Endothelial cell of umbilical vein (primary cell): ENCODE results near the gene PTPRD. TPM values are rescaled to one million over a fixed set of nuclear protein-coding genes. Genes with fewer than 3 reads are reported as not detected.

Experiments used
- BruUV-seq: library from RNA; stranded (reverse); fragments of 400-500 nt; replicated peaks from 2 replicates; lab custom pipeline; 2021; lab: Mats Ljungman, UMichigan
- CTCF ChIA-PET: fragments of 300-600, 350-600 bp; sonication (Branson Sonifier 250); formaldehyde crosslinking; loops from one replicate; lab custom pipeline; 2021; ENCODE audit warnings: antibody characterized with exemption, inconsistent platforms; lab: Charles Lee
- POLR2A ChIA-PET: fragments of 300-600, 350-600 bp; sonication (Branson Sonifier 250); formaldehyde crosslinking; loops from one replicate; lab custom pipeline; 2021; ENCODE audit warnings: antibody characterized with exemption, inconsistent platforms; lab: Charles Lee
- DNase-seq: peaks from one replicate; pipeline ENCODE4 v3.0.0-alpha.2; 2011; ENCODE audit warnings: low read depth, low spot score
- FAIRE-seq: peaks from 2 replicates; lab custom pipeline; 2011; peaks lifted over from hg19 to GRCh38; lab: Jason Lieb, UNC
- H2AFZ ChIP-seq: 2 replicates; pipeline ENCODE4 v1.6.0; 2012; ENCODE audit warnings: low read depth, low read length, control low read depth, inconsistent platforms
- H3K27ac ChIP-seq: 2 replicates; pipeline ENCODE4 v1.5.1; 2011; ENCODE audit warnings: low read depth, mild to moderate bottlenecking, control low read depth, low read length, moderate library complexity; ENCODE audit not compliant: insufficient read depth
- H3K27me3 ChIP-seq, 2 experiments: 2 replicates each; pipeline versions ENCODE4 v1.6.0 to v1.6.1; 2011; ENCODE audit warnings: low read length in 2 of 2, mixed read lengths in 1 of 2; ENCODE audit not compliant: control insufficient read depth in 2 of 2, insufficient read depth in 2 of 2
- H3K36me3 ChIP-seq, 2 experiments: 2 replicates in 1 of 2; 3 replicates in 1 of 2; pipeline ENCODE4 v1.5.1; 2011; ENCODE audit warnings: low read length in 2 of 2, mild to moderate bottlenecking in 1 of 2, moderate library complexity in 1 of 2; ENCODE audit not compliant: control insufficient read depth in 2 of 2, insufficient read depth in 2 of 2; ENCODE audit errors: extremely low read depth in 1 of 2
- H3K4me1 ChIP-seq: 3 replicates; pipeline ENCODE4 v1.5.1; 2011; ENCODE audit warnings: mild to moderate bottlenecking, low read length; ENCODE audit not compliant: control insufficient read depth, insufficient read depth; ENCODE audit errors: extremely low read depth
- H3K4me2 ChIP-seq: 2 replicates; pipeline ENCODE4 v1.6.1; 2011; ENCODE audit warnings: low read length, control low read depth, mixed read lengths; ENCODE audit not compliant: insufficient read depth
- H3K4me3 ChIP-seq, 3 experiments: fragments of 200-600 bp in 1 of 3; sonication (generic), shearing (Covaris generic) in 1 of 3; replicated peaks in 1 of 3; 2 replicates each; pipeline ENCODE4 v1.5.1; 2011 to 2016; ENCODE audit warnings: control low read depth in 3 of 3, low read length in 3 of 3, mild to moderate bottlenecking in 2 of 3, inconsistent platforms in 1 of 3, low read depth in 1 of 3, moderate library complexity in 1 of 3; ENCODE audit not compliant: insufficient read depth in 1 of 3
- H3K79me2 ChIP-seq: 2 replicates; pipeline ENCODE4 v1.6.0; 2012; ENCODE audit warnings: low read length, inconsistent platforms; ENCODE audit not compliant: control insufficient read depth, insufficient read depth
- H3K9ac ChIP-seq: replicated peaks from 2 replicates; pipeline ENCODE3; 2011; ENCODE audit warnings: low read length, control low read depth; ENCODE audit not compliant: insufficient read depth; ENCODE audit errors: extremely low read depth
- H3K9me1 ChIP-seq: replicated peaks from 3 replicates; pipeline ENCODE4 v1.6.0; 2011; ENCODE audit warnings: mild to moderate bottlenecking, low read length; ENCODE audit not compliant: control insufficient read depth, insufficient read depth; ENCODE audit errors: extremely low read depth
- H3K9me3 ChIP-seq: replicated peaks from 2 replicates; pipeline ENCODE4 v1.5.1; 2012; ENCODE audit warnings: low read length, inconsistent platforms; ENCODE audit not compliant: control insufficient read depth, insufficient read depth
- H4K20me1 ChIP-seq: replicated peaks from 2 replicates; pipeline ENCODE3; 2011; ENCODE audit warnings: mild to moderate bottlenecking, low read length; ENCODE audit not compliant: control insufficient read depth, insufficient read depth; ENCODE audit errors: extremely low read depth
- EZH2 ChIP-seq: IDR thresholded peaks from 2 replicates; pipeline ENCODE4 v1.6.1; 2012; ENCODE audit warnings: borderline replicate concordance, low read depth, mild to moderate bottlenecking, moderate library complexity, low read length, inconsistent platforms; ENCODE audit not compliant: severe bottlenecking
- FOS ChIP-seq: IDR thresholded peaks from 2 replicates; pipeline ENCODE4 v1.6.1; 2011; ENCODE audit warnings: mild to moderate bottlenecking, low read length, moderate library complexity, borderline replicate concordance; ENCODE audit not compliant: insufficient read depth
- GATA2 ChIP-seq: IDR thresholded peaks from 2 replicates; pipeline ENCODE4 v1.7.0; 2011; ENCODE audit warnings: low read depth, mild to moderate bottlenecking, moderate library complexity, mixed read lengths, low read length; ENCODE audit not compliant: insufficient read length, insufficient read depth
- JUN ChIP-seq: IDR thresholded peaks from 2 replicates; pipeline ENCODE4 v1.6.1; 2011; ENCODE audit warnings: borderline replicate concordance, low read depth; ENCODE audit not compliant: insufficient read length, insufficient read depth
- MAX ChIP-seq: IDR thresholded peaks from 2 replicates; pipeline ENCODE4 v1.6.1; 2011; ENCODE audit not compliant: insufficient read depth, insufficient read length
- MYC ChIP-seq: IDR thresholded peaks from one replicate; pipeline ENCODE4 v1.6.1; 2011; ENCODE audit warnings: mild to moderate bottlenecking, low read depth, low read length
- POLR2A ChIP-seq: IDR thresholded peaks from 2 replicates; pipeline ENCODE4 v1.6.1; 2012; ENCODE audit warnings: low read depth, mild to moderate bottlenecking, control low read depth, low read length
- POLR2AphosphoS5 ChIP-seq: IDR thresholded peaks from 2 replicates; pipeline ENCODE4 v1.6.1; 2012; ENCODE audit warnings: low read depth, mild to moderate bottlenecking, control low read depth, low read length, moderate library complexity; ENCODE audit not compliant: insufficient read depth
- dilution Hi-C: fragments of 300-500 bp; cut with MboI; formaldehyde crosslinking; loops from one replicate; pipeline ENCODE4 v1.15.0; 2019; ENCODE audit warnings: low sequenced_read_pairs; ENCODE audit not compliant: extremely low pct_ligation_motif_present
- intact Hi-C: fragments of 100-400 bp; cut with micrococcal nuclease; formaldehyde crosslinking; loops from one replicate; pipeline ENCODE4 v1.10.0; 2022
- polyA plus RNA-seq, 4 experiments: library from polyadenylated mRNA; depleted of rRNA in 3 of 4; stranded (reverse) in 3 of 4; unstranded in 1 of 4; fragments of >200 nt; gene quantifications; 2 replicates each; pipeline versions ENCODE4 v1.2.1 to v1.2.3, GENCODE V29; 2011 to 2012; ENCODE audit warnings: missing spikeins in 1 of 4
- total RNA-seq: library from RNA; stranded (reverse); gene quantifications from 2 replicates; pipeline ENCODE4 v1.2.3, GENCODE V29; 2021
- TF ChIP-seq, protein P1 (sequence below), 2 donors: IDR thresholded peaks; 1 replicate in 1 of 2; 2 replicates in 1 of 2; pipeline ENCODE4 v1.5.1; 2011; ENCODE audit warnings: low read length in 2 of 2, mild to moderate bottlenecking in 2 of 2, moderate library complexity in 2 of 2, control low read depth in 1 of 2, inconsistent platforms in 1 of 2, low read depth in 1 of 2; ENCODE audit not compliant: insufficient read depth in 1 of 2; ENCODE audit errors: extremely low read depth in 1 of 2

Gene PTPRD
- total and polyA plus RNA-seq, 2 donors (not counting 3 experiments of a cell fraction or from before 2014, with no cell fraction given): 5.5 to 5.7 TPM

DNA sequence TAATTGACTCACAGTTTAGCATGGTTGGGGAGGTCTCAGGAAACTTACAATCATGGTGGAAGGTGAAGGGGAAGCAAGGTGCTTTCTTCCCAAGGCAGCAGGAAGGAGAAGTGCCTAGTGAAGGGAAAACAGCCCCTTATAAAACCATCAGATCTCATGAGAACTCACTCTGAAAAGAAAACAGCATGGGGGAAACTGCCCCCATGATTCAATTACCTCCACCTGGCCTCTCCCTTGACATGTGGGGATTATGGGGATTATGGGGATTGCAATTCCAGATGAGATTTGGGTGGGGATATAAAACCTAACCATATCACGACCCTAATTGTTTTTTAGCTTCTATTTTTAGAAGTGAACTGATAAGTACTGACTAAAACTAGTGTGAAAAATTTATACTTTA is 1435.7 kb downstream of the PTPRD start:
- H4K20me1 ChIP-seq: no peaks in the 10 kb centered on the region
- no peak overlapping the region for H3K4me3 ChIP-seq
- H3K27me3 ChIP-seq: no peaks in the 10 kb centered on the region
- no peak overlapping the region for H3K4me2 ChIP-seq
- H3K4me1 ChIP-seq: no peaks in the 10 kb centered on the region
- POLR2A ChIA-PET: no interaction called here
- H3K9me1 ChIP-seq: no peaks in the 10 kb centered on the region
- H3K27ac ChIP-seq: no peak overlapping the region
- no peak for DNase-seq
- CTCF ChIA-PET: no interaction called here
- no peaks in the 10 kb centered on the region for H3K9me3 ChIP-seq
- no TSS peak for BruUV-seq
- no peak overlapping the region for H2AFZ ChIP-seq
- dilution Hi-C loops (no loop called here), intact Hi-C loops (no loop called here)
- FAIRE-seq: no peak
- H3K79me2 ChIP-seq: no peaks in the 10 kb centered on the region
- TF ChIP-seq, protein P1, sequence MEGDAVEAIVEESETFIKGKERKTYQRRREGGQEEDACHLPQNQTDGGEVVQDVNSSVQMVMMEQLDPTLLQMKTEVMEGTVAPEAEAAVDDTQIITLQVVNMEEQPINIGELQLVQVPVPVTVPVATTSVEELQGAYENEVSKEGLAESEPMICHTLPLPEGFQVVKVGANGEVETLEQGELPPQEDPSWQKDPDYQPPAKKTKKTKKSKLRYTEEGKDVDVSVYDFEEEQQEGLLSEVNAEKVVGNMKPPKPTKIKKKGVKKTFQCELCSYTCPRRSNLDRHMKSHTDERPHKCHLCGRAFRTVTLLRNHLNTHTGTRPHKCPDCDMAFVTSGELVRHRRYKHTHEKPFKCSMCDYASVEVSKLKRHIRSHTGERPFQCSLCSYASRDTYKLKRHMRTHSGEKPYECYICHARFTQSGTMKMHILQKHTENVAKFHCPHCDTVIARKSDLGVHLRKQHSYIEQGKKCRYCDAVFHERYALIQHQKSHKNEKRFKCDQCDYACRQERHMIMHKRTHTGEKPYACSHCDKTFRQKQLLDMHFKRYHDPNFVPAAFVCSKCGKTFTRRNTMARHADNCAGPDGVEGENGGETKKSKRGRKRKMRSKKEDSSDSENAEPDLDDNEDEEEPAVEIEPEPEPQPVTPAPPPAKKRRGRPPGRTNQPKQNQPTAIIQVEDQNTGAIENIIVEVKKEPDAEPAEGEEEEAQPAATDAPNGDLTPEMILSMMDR (IDR thresholded peaks at IDR 0.05; ENCODE audit: extremely low read depth in 1 of 2, insufficient read depth in 1 of 2, low read depth in 1 of 2, low read length in 2 of 2): no peak
- TF ChIP-seq JUN (no peak), POLR2AphosphoS5 (no peak), EZH2 (no peak), MAX (no peak), FOS (no peak), GATA2 (no peak), POLR2A (no peak), MYC (no peak)
- no peak overlapping the region for H3K9ac ChIP-seq
- no peaks in the 10 kb centered on the region for H3K36me3 ChIP-seq
